Spleen (tissue), 11 donors: Measurements from ENCODE around the gene MRPL36. TPM values are rescaled to one million over a fixed set of nuclear protein-coding genes. Genes with fewer than 3 reads are reported as not detected.

ENCODE experiments used
- DNase-seq: peaks from one replicate; pipeline ENCODE4 v3.0.0-alpha.2; 2020
- H3K27ac ChIP-seq, 8 donors: fragments of 200-600 bp; sonication (generic) in 7 of 8; 1 replicate in 4 of 8; 2 replicates in 4 of 8; pipeline versions ENCODE4 v1.5.0 to v1.8.0; 2016 to 2021; ENCODE audit warnings: inconsistent platforms in 4 of 8, mild to moderate bottlenecking in 4 of 8, moderate library complexity in 1 of 8
- H3K27me3 ChIP-seq, 7 donors: fragments of 200-600 bp; sonication (generic) in 6 of 7; replicated peaks in 1 of 7; 1 replicate in 4 of 7; 2 replicates in 3 of 7; pipeline versions ENCODE4 v1.5.0 to v1.8.0; 2016 to 2021; ENCODE audit warnings: inconsistent platforms in 3 of 7, mild to moderate bottlenecking in 1 of 7
- H3K36me3 ChIP-seq, 6 donors: fragments of 200-600 bp; sonication (generic) in 5 of 6; 1 replicate in 4 of 6; 2 replicates in 2 of 6; pipeline versions ENCODE4 v1.5.0 to v1.8.0; 2016 to 2021; ENCODE audit warnings: inconsistent platforms in 2 of 6
- H3K4me1 ChIP-seq, 6 donors: fragments of 200-600 bp; sonication (generic) in 5 of 6; 1 replicate in 3 of 6; 2 replicates in 3 of 6; pipeline versions ENCODE4 v1.5.0 to v1.8.0; 2016 to 2021; ENCODE audit warnings: inconsistent platforms in 3 of 6
- H3K4me3 ChIP-seq, 8 donors: fragments of 200-600 bp; sonication (generic) in 7 of 8; 1 replicate in 4 of 8; 2 replicates in 4 of 8; pipeline versions ENCODE4 v1.5.0 to v1.8.0; 2016 to 2021; ENCODE audit warnings: inconsistent platforms in 4 of 8, mild to moderate bottlenecking in 4 of 8, moderate library complexity in 2 of 8
- H3K9me3 ChIP-seq, 8 donors: fragments of 200-600 bp; sonication (generic) in 7 of 8; 1 replicate in 4 of 8; 2 replicates in 4 of 8; pipeline versions ENCODE4 v1.5.0 to v1.8.0; 2016 to 2021; ENCODE audit warnings: inconsistent platforms in 4 of 8
- POLR2A ChIP-seq, 3 donors: fragments of 450-650 bp; IDR thresholded peaks; one replicate each; pipeline ENCODE4 v1.5.1; 2017; ENCODE audit warnings: antibody characterized with exemption in 3 of 3, mild to moderate bottlenecking in 1 of 3
- POLR2AphosphoS5 ChIP-seq, 3 donors: sonication (generic); formaldehyde crosslinking; IDR thresholded peaks; one replicate each; pipeline ENCODE4 v1.5.1; 2017; ENCODE audit warnings: antibody characterized with exemption in 3 of 3
- WGBS, 5 donors: extraction: QIAGEN DNeasy Blood & Tissue Kit in 3 of 5; methylation state at CpG; one replicate each; pipeline versions ENCODE4 v1.1.5 to v1.1.7; 2013 to 2018; 5-methylcytosine and 5-hydroxymethylcytosine counted together
- intact Hi-C: fragments of 100-400 bp; cut with DNase I; formaldehyde crosslinking; loops from one replicate; pipeline ENCODE4 v1.15.0; 2023; ENCODE audit warnings: low total_unique reads
- polyA plus RNA-seq, 3 donors: library from polyadenylated mRNA; stranded (reverse); fragments of 200-250 nt; gene quantifications; one replicate each; pipeline ENCODE4 v1.2.1, GENCODE V29; 2013
- total RNA-seq, 7 donors: library from RNA; depleted of rRNA in 3 of 7; stranded (reverse); fragments of >200 nt in 3 of 7; fragmentation: NEBNext Ultra II Directional in 4 of 7; extraction: Animal tissue kit (Norgen Biotek cat#: 25700) in 4 of 7; gene quantifications; one replicate each; pipeline versions ENCODE4 v1.1.0 to v1.2.1, GENCODE V29; 2016 to 2021
- TF ChIP-seq, protein P1 (sequence below), 11 experiments: fragments of 200-600 bp in 7 of 11; fragments of 450-650 bp in 4 of 11; sonication (generic) in 4 of 11; IDR thresholded peaks in 8 of 11; conservative IDR thresholded peaks in 3 of 11; 1 replicate in 7 of 11; 2 replicates in 4 of 11; pipeline versions ENCODE4 v1.4.0 to v1.8.0; 2016 to 2021; ENCODE audit warnings: antibody characterized with exemption in 11 of 11, inconsistent platforms in 4 of 11, mild to moderate bottlenecking in 1 of 11
- donor health status: healthy with polysubstance abuse.
- donor health status: DM: no; HTN: no; CAD: no; lungs with moderate emphysema.
- donor health status: DM: no; HTN: no; CAD: no.
- donor health status: Bipolar disorder and iron deficiency.
- donor health status: healthy.
- donor health status: DM: no; HTN: no; CAD: no.
- donor health status: DM: yes; HTN: yes; CAD: no.

Gene MRPL36
- total and polyA plus RNA-seq, 10 donors = 20.3 to 77.3 (median 35.9) TPM

DNA sequence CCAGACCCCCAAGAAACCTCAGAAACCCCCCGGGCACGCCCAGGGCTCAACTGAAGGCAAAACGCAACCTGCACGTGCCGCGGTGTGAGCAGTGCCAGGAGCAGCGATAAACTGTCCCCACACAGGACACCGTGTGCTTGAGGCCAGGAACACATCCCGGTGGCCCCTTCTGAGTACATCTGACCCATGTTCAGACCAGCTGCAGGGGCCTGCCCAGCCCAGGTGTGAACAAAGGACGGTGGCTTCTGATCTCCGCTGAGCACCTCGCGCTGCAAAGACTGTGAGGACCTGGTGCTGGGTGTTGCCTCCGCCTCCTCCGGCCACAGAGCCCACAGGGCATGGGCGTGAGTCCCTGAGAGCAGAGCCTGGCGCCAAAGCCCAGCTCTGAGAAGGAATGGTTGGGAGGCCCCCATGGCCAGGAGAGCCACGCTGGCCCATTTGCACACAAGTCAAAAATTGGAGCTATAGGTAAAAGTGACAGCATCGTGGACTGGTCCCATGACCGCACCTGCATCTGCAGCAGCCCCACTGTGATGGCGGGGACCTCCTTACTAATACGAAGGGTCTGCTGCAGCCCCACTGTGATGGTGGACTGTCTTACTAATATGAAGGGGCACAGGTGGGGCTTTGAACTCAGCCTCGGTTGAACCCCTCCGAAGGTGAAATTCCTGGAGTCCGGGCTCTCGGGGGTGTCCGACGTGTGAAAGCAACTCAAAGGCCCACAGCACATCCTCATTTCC is 33.0 kb upstream of the MRPL36 start:
- Histone ChIP-seq H3K4me3 (no peak overlapping the region), H3K27me3 (peaks cover 0 to 55% (median 5%) of the 10 kb centered on the region in 7 donors), H3K9me3 (no peaks in the 10 kb centered on the region), H3K27ac (no peak overlapping the region), H3K4me1 (no peaks in the 10 kb centered on the region), H3K36me3 (peaks cover 0 to 6% (median 0%) of the 10 kb centered on the region in 6 donors)
- intact Hi-C loops = no loop called here
- TF ChIP-seq POLR2A (IDR thresholded peaks at IDR 0.05) = no peak
- TF ChIP-seq POLR2AphosphoS5 (IDR thresholded peaks at IDR 0.05) = no peak
- TF ChIP-seq, protein P1, sequence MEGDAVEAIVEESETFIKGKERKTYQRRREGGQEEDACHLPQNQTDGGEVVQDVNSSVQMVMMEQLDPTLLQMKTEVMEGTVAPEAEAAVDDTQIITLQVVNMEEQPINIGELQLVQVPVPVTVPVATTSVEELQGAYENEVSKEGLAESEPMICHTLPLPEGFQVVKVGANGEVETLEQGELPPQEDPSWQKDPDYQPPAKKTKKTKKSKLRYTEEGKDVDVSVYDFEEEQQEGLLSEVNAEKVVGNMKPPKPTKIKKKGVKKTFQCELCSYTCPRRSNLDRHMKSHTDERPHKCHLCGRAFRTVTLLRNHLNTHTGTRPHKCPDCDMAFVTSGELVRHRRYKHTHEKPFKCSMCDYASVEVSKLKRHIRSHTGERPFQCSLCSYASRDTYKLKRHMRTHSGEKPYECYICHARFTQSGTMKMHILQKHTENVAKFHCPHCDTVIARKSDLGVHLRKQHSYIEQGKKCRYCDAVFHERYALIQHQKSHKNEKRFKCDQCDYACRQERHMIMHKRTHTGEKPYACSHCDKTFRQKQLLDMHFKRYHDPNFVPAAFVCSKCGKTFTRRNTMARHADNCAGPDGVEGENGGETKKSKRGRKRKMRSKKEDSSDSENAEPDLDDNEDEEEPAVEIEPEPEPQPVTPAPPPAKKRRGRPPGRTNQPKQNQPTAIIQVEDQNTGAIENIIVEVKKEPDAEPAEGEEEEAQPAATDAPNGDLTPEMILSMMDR (IDR thresholded peaks at IDR 0.05 in 8 of 11, conservative IDR thresholded peaks at IDR 0.05 in 3 of 11) = no peak
- WGBS, 5 donors = 77 to 88% (median 80%) methylated on average over 24 to 28 of the region's 28 CpGs
- peak; percentile 55 for DNase-seq

- TF ChIP-seq POLR2AphosphoS5 (IDR thresholded peaks at IDR 0.05) (no peak), POLR2A (IDR thresholded peaks at IDR 0.05) (no peak)
- TF ChIP-seq, protein P1 (IDR thresholded peaks at IDR 0.05 in 8 of 11, conservative IDR thresholded peaks at IDR 0.05 in 3 of 11) = no peak
- intact Hi-C loops = no loop called here
- no peak overlapping the region for H3K4me3 ChIP-seq
- H3K4me1 ChIP-seq = no peaks in the 10 kb centered on the region
- peaks cover 0 to 8% (median 0%) of the 10 kb centered on the region in 6 donors for H3K36me3 ChIP-seq
- 35 to 48% (median 39%) methylated on average over 8 to 14 of the region's 14 CpGs for WGBS, 5 donors
- H3K27ac ChIP-seq = no peak overlapping the region
- H3K27me3 ChIP-seq = peaks cover 0 to 46% (median 4%) of the 10 kb centered on the region in 7 donors
- H3K9me3 ChIP-seq = no peaks in the 10 kb centered on the region
- peak; percentile 69 for DNase-seq
These were observed 32.2 kb upstream of the MRPL36 start for GRCh38 chr5:1831677-1832313.

- H3K36me3 ChIP-seq = peaks cover 0 to 14% (median under 1%) of the 10 kb centered on the region in 6 donors
- peak; percentile 19 for DNase-seq
- H3K4me1 ChIP-seq = no peaks in the 10 kb centered on the region
- peaks cover 0 to 41% (median 3%) of the 10 kb centered on the region in 7 donors for H3K27me3 ChIP-seq
- intact Hi-C loops = no loop called here
- no peaks in the 10 kb centered on the region for H3K9me3 ChIP-seq
- TF ChIP-seq, protein P1 (IDR thresholded peaks at IDR 0.05 in 8 of 11, conservative IDR thresholded peaks at IDR 0.05 in 3 of 11) = no peak
- TF ChIP-seq POLR2AphosphoS5 (IDR thresholded peaks at IDR 0.05) (no peak), POLR2A (IDR thresholded peaks at IDR 0.05) (no peak)
- H3K27ac ChIP-seq = no peak overlapping the region
- WGBS, 5 donors = 87 to 94% (median 89%) methylated on average over 11 of the region's 11 CpGs
- H3K4me3 ChIP-seq = no peak overlapping the region
These were observed 31.6 kb upstream of the MRPL36 start for GRCh38 chr5:1831257-1831656.
